ENCODE measurements around the gene HMCN1.

HMCN1 gene

DNA sequence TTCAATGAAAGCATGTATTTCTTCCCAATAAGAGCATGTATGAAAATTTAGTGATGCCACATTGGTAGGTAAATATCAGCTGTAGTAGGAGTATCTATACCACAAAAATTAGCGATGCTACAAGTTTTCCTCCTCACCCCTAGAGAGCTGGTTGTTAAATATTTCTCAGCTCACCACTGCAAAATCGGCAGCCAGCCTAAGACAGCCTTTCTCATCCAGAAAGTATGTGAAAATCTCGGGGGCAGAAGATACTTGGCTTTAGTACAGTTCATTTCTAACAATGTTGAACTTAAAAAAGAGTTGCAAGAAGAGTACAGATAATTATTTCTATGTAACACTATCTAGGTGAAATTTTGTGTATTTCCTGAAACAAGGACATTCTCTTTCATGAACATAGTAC lies 405.5 kb downstream of the HMCN1 start:
- H3K4me3 ChIP-seq (ENCODE audit: low read depth, low read length): no peak overlapping the region
- TF ChIP-seq, protein P1, sequence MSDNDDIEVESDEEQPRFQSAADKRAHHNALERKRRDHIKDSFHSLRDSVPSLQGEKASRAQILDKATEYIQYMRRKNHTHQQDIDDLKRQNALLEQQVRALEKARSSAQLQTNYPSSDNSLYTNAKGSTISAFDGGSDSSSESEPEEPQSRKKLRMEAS (IDR thresholded peaks at IDR 0.05; ENCODE audit: low read depth, low read length): no peak
- TF ChIP-seq, protein P2, sequence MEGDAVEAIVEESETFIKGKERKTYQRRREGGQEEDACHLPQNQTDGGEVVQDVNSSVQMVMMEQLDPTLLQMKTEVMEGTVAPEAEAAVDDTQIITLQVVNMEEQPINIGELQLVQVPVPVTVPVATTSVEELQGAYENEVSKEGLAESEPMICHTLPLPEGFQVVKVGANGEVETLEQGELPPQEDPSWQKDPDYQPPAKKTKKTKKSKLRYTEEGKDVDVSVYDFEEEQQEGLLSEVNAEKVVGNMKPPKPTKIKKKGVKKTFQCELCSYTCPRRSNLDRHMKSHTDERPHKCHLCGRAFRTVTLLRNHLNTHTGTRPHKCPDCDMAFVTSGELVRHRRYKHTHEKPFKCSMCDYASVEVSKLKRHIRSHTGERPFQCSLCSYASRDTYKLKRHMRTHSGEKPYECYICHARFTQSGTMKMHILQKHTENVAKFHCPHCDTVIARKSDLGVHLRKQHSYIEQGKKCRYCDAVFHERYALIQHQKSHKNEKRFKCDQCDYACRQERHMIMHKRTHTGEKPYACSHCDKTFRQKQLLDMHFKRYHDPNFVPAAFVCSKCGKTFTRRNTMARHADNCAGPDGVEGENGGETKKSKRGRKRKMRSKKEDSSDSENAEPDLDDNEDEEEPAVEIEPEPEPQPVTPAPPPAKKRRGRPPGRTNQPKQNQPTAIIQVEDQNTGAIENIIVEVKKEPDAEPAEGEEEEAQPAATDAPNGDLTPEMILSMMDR (IDR thresholded peaks at IDR 0.05; ENCODE audit: low read depth, low read length): no peak
- TF ChIP-seq MYC (IDR thresholded peaks at IDR 0.05; ENCODE audit: low read depth, low read length) (no peak), POLR2A (IDR thresholded peaks at IDR 0.05; ENCODE audit: extremely low read depth, insufficient read length) (no peak)
- no peak for DNase-seq (ENCODE audit: low read depth)

DNA sequence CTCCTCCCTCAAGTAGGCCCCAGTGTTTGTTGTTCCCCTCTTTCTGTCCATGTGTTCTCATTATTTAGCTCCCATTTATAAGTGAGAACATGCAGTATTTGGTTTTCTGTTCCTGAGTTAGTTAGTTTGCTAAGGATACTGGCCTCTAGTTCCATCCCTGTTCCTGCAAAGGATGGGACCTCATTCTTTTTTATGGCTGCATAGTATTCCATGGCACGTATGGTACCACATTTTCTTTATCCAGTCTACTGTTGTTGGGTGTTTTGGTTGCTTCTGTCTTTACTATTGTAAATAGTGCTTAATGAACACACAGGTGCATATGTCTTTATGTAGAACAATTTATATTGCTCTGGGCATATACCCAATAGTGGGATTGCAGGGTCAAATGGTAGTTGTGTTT lies 408.0 kb downstream of the HMCN1 start:
- H3K4me3 ChIP-seq (ENCODE audit: low read depth, low read length): no peak overlapping the region
- TF ChIP-seq, protein P1 (IDR thresholded peaks at IDR 0.05; ENCODE audit: low read depth, low read length): no peak
- TF ChIP-seq POLR2A (IDR thresholded peaks at IDR 0.05; ENCODE audit: extremely low read depth, insufficient read length) (no peak), MYC (IDR thresholded peaks at IDR 0.05; ENCODE audit: low read depth, low read length) (no peak)
- TF ChIP-seq, protein P2 (IDR thresholded peaks at IDR 0.05; ENCODE audit: low read depth, low read length): no peak
- no peak for DNase-seq (ENCODE audit: low read depth)

DNA sequence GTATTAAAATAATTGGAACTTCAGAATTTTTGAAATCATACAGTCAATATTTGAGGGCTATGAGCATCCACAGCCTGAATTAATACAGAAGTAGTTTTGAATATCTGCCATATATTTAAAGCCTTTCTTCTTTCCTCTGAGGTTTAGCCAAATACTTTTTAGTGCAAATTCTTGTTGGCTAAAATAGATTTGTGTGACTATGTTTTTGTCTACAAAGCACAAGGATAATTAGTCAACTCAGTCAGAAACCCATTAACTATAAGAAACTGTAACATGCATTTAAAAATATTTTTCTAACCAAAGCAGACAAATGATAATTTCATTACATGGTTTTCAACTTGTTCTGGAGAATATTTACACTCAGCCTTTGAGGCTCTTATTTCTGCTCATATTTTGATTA lies 408.7 kb downstream of the HMCN1 start:
- H3K4me3 ChIP-seq (ENCODE audit: low read depth, low read length): no peak overlapping the region
- TF ChIP-seq, protein P1 (IDR thresholded peaks at IDR 0.05; ENCODE audit: low read depth, low read length): no peak
- TF ChIP-seq MYC (IDR thresholded peaks at IDR 0.05; ENCODE audit: low read depth, low read length) (no peak), POLR2A (IDR thresholded peaks at IDR 0.05; ENCODE audit: extremely low read depth, insufficient read length) (no peak)
- TF ChIP-seq, protein P2 (IDR thresholded peaks at IDR 0.05; ENCODE audit: low read depth, low read length): no peak
- DNase-seq (ENCODE audit: low read depth): no peak

DNA sequence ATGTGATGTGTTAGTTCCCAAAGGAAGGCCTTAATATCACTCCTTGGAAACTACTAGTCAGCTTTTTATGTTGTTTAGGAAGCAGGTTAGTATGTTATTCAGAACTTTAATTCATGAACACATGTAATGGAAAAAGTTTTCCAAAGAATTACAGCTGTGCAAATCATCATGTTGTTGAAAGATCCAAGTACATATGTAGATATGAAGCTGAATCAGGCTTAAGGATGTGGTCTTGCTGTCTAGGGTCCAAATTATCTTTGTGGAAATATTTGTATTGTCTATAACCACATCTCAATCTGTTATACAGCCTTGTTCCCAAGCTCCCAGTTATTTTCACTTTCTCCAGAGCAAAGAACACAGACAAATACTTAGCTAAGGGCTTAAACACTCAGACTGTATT lies 409.3 kb downstream of the HMCN1 start:
- H3K4me3 ChIP-seq (ENCODE audit: low read depth, low read length): no peak overlapping the region
- no peak for DNase-seq (ENCODE audit: low read depth)
- TF ChIP-seq, protein P1 (IDR thresholded peaks at IDR 0.05; ENCODE audit: low read depth, low read length): no peak
- TF ChIP-seq POLR2A (IDR thresholded peaks at IDR 0.05; ENCODE audit: extremely low read depth, insufficient read length) (no peak), MYC (IDR thresholded peaks at IDR 0.05; ENCODE audit: low read depth, low read length) (no peak)
- TF ChIP-seq, protein P2 (IDR thresholded peaks at IDR 0.05; ENCODE audit: low read depth, low read length): no peak

DNA sequence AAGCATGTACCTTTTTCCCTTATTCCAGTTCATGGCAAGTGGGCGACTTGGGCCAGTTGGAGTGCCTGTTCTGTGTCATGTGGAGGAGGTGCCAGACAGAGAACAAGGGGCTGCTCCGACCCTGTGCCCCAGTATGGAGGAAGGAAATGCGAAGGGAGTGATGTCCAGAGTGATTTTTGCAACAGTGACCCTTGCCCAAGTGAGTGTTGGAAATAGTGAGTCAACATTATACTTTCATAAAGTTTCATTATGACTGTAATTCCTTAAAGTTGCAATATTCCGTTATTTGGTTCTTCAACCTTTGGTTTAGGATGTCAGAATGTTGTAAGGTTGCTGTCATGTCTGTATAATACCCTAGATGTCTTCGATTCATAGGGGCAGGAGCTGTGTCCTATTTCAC lies 410.3 kb downstream of the HMCN1 start:
- TF ChIP-seq, protein P1 (IDR thresholded peaks at IDR 0.05; ENCODE audit: low read depth, low read length): no peak
- TF ChIP-seq, protein P2 (IDR thresholded peaks at IDR 0.05; ENCODE audit: low read depth, low read length): no peak
- TF ChIP-seq POLR2A (IDR thresholded peaks at IDR 0.05; ENCODE audit: extremely low read depth, insufficient read length): no peak
- no peak for TF ChIP-seq MYC (IDR thresholded peaks at IDR 0.05; ENCODE audit: low read depth, low read length)
- no peak for DNase-seq (ENCODE audit: low read depth)
- H3K4me3 ChIP-seq (ENCODE audit: low read depth, low read length): no peak overlapping the region

DNA sequence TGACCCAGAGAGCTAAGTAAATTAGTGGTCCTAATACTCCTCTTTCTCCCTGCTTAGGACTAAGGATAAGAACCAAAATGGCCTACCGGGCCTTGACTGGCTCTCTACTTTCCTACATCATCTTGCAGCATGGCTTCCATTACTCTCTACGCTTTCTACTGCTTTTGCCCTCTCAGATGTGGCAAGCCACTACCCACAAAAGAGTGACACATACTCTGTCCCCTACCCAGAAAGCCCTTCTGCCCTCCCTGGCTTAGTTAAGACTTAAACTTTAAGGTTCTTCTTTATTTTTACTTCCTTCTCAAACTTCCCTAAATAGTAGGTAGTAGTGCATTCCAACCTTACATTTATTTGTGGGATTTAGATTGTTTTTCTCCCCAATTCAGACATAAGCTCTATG lies 412.8 kb downstream of the HMCN1 start:
- TF ChIP-seq, protein P1 (IDR thresholded peaks at IDR 0.05; ENCODE audit: low read depth, low read length): no peak
- TF ChIP-seq, protein P2 (IDR thresholded peaks at IDR 0.05; ENCODE audit: low read depth, low read length): no peak
- no peak for TF ChIP-seq MYC (IDR thresholded peaks at IDR 0.05; ENCODE audit: low read depth, low read length)
- TF ChIP-seq POLR2A (IDR thresholded peaks at IDR 0.05; ENCODE audit: extremely low read depth, insufficient read length): no peak
- DNase-seq (ENCODE audit: low read depth): peak; percentile 41
- no peak overlapping the region for H3K4me3 ChIP-seq (ENCODE audit: low read depth, low read length)
